Lung (tissue), 12 donors: ENCODE data around the gene PRKG2. TPM values are rescaled to one million over a fixed set of nuclear protein-coding genes. Genes with fewer than 3 reads are reported as not detected.

Source experiments
- ATAC-seq: fragments of 200-7000 bp; cut with Tn5 transposase; one replicate; pipeline ENCODE4 v1.9.1; 2020; ENCODE audit warnings: moderate number of reproducible peaks; ENCODE audit not compliant: insufficient read depth, low FRiP score
- DNase-seq, 3 donors: peaks; one replicate each; pipeline ENCODE4 v3.0.0-alpha.2; 2013 to 2017
- H3K27ac ChIP-seq, 2 donors: one replicate each; pipeline ENCODE4 v1.5.1; 2013; ENCODE audit warnings: mild to moderate bottlenecking in 2 of 2, moderate library complexity in 2 of 2, control low read depth in 1 of 2, inconsistent platforms in 1 of 2, low read depth in 1 of 2, low read length in 1 of 2
- H3K27me3 ChIP-seq, 3 donors: one replicate each; pipeline ENCODE4 v1.5.1; 2013; ENCODE audit warnings: low read length in 2 of 3; ENCODE audit not compliant: control insufficient read depth in 3 of 3, insufficient read depth in 3 of 3
- H3K36me3 ChIP-seq, 4 donors: one replicate each; pipeline ENCODE4 v1.5.1; 2013; ENCODE audit warnings: low read length in 4 of 4, mild to moderate bottlenecking in 1 of 4, moderate library complexity in 1 of 4; ENCODE audit not compliant: control insufficient read depth in 4 of 4, insufficient read depth in 4 of 4
- H3K4me1 ChIP-seq, 5 donors: one replicate each; pipeline ENCODE4 v1.5.1; 2013; ENCODE audit warnings: low read length in 5 of 5, mild to moderate bottlenecking in 2 of 5, moderate library complexity in 1 of 5; ENCODE audit not compliant: control insufficient read depth in 5 of 5, insufficient read depth in 5 of 5
- H3K4me3 ChIP-seq: one replicate; pipeline ENCODE4 v1.5.1; 2013; ENCODE audit warnings: mild to moderate bottlenecking, control low read depth, moderate library complexity
- H3K9ac ChIP-seq, 2 donors: one replicate each; pipeline ENCODE4 v1.5.1; 2013; ENCODE audit warnings: low read length in 2 of 2, control low read depth in 1 of 2; ENCODE audit not compliant: insufficient read depth in 1 of 2
- H3K9me3 ChIP-seq, 4 donors: one replicate each; pipeline ENCODE4 v1.5.1; 2013; ENCODE audit warnings: low read length in 3 of 4, mild to moderate bottlenecking in 1 of 4, moderate library complexity in 1 of 4; ENCODE audit not compliant: control insufficient read depth in 4 of 4, insufficient read depth in 3 of 4
- WGBS, 2 donors: extraction: QIAGEN DNeasy Blood & Tissue Kit; methylation state at CpG; one replicate each; pipeline ENCODE4 v1.1.7; 2013; 5-methylcytosine and 5-hydroxymethylcytosine counted together
- polyA plus RNA-seq, 2 donors: library from polyadenylated mRNA; stranded (reverse); fragments of 200-250 nt; gene quantifications; one replicate each; pipeline ENCODE4 v1.2.1, GENCODE V29; 2013
- total RNA-seq, 2 donors: library from RNA; depleted of rRNA in 1 of 2; stranded (reverse); fragments of >200 nt in 1 of 2; gene quantifications; one replicate each; pipeline ENCODE4 v1.2.1, GENCODE V29; 2014 to 2021
- TF ChIP-seq, protein P1 (sequence below): IDR thresholded peaks from 2 replicates; pipeline ENCODE4 v1.5.1; 2012; ENCODE audit warnings: mild to moderate bottlenecking; ENCODE audit errors: control extremely low read depth, extremely low read depth
- donor health status: control.
- donor health status: control.
- donor health status: Bipolar disorder and iron deficiency.
- donor health status: healthy.
- donor health status: DM: yes; HTN: yes; CAD: no.

The PRKG2 gene
- total and polyA plus RNA-seq, 4 donors: 0.06 to 4.2 (median 2.7) TPM

DNA sequence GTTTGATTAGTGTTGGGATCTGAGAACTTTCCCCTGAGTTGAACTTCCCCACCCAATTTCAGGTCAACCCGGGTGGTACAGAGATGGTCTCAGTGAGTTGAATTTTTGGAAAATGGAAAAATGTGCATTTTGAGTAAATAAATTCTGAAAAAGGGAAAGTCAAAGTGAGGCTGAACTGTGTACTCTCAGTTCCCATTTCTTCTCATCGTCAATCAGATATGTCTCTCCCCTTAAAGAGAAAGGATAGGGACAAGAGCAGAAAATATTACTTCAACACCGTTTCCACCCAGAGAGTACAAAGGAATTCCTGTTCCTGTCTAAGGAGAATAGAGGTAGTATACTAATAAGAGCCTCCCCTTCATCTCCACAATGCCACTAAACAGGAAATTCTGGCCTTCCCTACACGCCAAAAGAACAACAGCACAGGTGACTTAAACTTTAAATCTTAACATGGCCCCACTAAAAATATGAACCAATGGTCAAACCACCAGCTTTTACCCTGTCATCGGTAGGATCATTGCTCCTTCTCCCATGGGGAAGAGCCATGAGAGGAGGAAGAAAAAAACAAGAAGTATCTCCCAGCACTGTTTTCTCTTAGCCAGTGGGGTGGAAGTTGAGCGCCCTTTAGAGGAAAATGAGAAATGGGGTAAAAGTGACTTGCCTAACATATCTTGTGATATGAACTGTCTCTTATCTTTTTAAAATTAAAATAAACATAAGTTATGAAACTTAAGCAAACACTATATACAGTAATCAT is 154.3 kb downstream of the PRKG2 start:
- no peak overlapping the region for H3K9ac ChIP-seq
- no peak overlapping the region for H3K27ac ChIP-seq
- no peak overlapping the region for H3K4me3 ChIP-seq
- H3K27me3 ChIP-seq: peaks cover 0 to 2% (median 0%) of the 10 kb centered on the region in 3 donors
- DNase-seq: no peak
- no peaks in the 10 kb centered on the region for H3K4me1 ChIP-seq
- no peak for ATAC-seq
- WGBS, 2 donors: 69 to 70% methylated on average over 6 of the region's 6 CpGs
- H3K9me3 ChIP-seq: no peaks in the 10 kb centered on the region
- TF ChIP-seq, protein P1, sequence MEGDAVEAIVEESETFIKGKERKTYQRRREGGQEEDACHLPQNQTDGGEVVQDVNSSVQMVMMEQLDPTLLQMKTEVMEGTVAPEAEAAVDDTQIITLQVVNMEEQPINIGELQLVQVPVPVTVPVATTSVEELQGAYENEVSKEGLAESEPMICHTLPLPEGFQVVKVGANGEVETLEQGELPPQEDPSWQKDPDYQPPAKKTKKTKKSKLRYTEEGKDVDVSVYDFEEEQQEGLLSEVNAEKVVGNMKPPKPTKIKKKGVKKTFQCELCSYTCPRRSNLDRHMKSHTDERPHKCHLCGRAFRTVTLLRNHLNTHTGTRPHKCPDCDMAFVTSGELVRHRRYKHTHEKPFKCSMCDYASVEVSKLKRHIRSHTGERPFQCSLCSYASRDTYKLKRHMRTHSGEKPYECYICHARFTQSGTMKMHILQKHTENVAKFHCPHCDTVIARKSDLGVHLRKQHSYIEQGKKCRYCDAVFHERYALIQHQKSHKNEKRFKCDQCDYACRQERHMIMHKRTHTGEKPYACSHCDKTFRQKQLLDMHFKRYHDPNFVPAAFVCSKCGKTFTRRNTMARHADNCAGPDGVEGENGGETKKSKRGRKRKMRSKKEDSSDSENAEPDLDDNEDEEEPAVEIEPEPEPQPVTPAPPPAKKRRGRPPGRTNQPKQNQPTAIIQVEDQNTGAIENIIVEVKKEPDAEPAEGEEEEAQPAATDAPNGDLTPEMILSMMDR: no peak
- H3K36me3 ChIP-seq: no peaks in the 10 kb centered on the region

GRCh38 chr4:81058621-81059020 is 156.4 kb downstream of the PRKG2 start:
- Histone ChIP-seq H3K9me3 (no peaks in the 10 kb centered on the region), H3K4me1 (no peaks in the 10 kb centered on the region), H3K27ac (no peak overlapping the region), H3K9ac (no peak overlapping the region), H3K27me3 (peaks cover 0 to 3% (median 2%) of the 10 kb centered on the region in 3 donors), H3K4me3 (no peak overlapping the region), H3K36me3 (no peaks in the 10 kb centered on the region)
- ATAC-seq: no peak
- TF ChIP-seq, protein P1: no peak
- DNase-seq: no peak
- WGBS, 2 donors: 67 to 79% methylated on average over 1 of the region's 1 CpG

DNA sequence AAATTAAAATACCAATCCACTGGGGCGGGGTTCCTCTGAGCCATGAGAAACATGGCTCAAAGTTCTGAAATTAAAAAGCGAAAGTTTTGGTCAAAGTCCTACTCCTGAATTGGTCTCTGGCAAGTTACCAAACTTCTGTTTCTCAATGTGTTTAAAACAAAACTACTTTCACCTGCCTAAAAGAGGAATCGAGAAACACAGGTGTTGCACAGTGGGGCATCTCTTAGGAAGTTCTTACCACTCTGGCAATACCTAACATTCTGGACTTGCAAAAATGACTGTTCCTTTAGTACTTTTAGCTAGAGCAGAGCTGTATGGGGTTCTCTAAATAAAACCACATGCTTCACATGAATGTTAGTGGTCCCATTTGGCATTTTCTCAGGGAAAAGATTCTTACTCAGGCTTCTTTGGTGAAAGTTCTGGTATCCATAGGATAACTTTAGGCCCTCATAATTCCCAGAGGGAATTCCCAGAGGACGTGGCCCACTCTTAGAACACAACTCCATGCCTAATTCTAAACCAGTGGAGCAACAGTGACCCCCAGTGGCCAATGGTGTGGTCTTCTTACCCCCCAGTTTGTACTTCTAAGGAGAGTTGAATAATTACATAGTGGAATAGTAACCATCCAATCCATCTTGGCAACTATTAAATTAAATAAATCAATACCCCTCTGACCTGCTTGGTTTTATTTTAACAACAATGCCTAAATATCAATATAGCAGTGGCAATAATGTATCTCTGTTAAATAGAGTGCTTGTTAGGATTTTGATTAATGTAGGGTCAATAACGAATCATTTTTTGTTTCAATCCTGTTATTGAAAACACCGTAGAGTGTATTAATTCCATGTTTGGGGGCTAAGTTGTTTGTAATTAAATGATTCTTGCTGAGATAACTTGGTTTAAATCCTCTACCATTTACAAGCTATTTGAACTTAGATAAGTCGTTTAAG is 162.6 kb downstream of the PRKG2 start:
- Histone ChIP-seq H3K9me3 (no peaks in the 10 kb centered on the region), H3K36me3 (no peaks in the 10 kb centered on the region), H3K4me1 (no peaks in the 10 kb centered on the region), H3K27ac (no peak overlapping the region), H3K27me3 (peaks cover 0 to 3% (median 0%) of the 10 kb centered on the region in 3 donors), H3K4me3 (no peak overlapping the region), H3K9ac (no peak overlapping the region)
- DNase-seq: peak; percentile 75 to 82 (median 79)
- WGBS, 2 donors: 56 to 70% methylated on average over 7 of the region's 7 CpGs
- TF ChIP-seq, protein P1: peak; percentile 16
- ATAC-seq: peak; percentile 76
